ENCODE measurements around the gene CDKL4.

DNA sequence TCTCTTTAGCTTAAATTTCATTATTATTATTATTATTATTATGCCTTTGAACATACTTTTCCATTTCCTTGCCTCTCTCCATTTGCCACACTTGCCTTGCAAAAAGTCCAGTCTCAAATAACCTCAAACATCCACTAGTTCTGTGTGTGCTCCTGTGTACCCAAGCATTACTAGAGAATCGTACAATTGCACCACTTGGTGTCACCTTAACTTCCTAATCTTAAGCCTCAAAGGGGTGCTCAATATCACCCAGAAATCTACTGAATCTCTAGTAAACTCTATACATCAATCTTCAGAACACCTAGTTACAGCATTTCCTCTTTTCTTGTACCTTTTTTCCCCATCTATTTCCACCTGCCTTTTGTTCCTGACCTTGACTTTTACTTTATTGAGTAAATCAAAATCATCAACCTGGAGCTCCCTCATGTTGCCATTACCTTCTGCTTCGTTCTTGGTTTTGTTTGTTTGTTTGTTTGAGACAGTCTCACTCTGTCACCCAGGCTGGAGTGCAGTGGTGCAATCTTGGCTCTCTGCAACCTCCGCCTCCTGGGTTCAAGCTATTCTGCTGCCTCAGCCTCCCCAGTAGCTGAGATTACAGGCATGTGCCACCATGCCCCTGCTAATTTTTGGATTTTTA lies 110.4 kb downstream of the CDKL4 start:
- TF ChIP-seq, protein P1, sequence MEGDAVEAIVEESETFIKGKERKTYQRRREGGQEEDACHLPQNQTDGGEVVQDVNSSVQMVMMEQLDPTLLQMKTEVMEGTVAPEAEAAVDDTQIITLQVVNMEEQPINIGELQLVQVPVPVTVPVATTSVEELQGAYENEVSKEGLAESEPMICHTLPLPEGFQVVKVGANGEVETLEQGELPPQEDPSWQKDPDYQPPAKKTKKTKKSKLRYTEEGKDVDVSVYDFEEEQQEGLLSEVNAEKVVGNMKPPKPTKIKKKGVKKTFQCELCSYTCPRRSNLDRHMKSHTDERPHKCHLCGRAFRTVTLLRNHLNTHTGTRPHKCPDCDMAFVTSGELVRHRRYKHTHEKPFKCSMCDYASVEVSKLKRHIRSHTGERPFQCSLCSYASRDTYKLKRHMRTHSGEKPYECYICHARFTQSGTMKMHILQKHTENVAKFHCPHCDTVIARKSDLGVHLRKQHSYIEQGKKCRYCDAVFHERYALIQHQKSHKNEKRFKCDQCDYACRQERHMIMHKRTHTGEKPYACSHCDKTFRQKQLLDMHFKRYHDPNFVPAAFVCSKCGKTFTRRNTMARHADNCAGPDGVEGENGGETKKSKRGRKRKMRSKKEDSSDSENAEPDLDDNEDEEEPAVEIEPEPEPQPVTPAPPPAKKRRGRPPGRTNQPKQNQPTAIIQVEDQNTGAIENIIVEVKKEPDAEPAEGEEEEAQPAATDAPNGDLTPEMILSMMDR (IDR thresholded peaks at IDR 0.05; ENCODE audit: low read depth, low read length), result peak; percentile 8; the same call in 1 of the 2 replicates
- no peak for TF ChIP-seq EZH2phosphoT487 (IDR thresholded peaks at IDR 0.05; ENCODE audit: low read depth)
